ENCODE results near the gene ATG2A.
"Not testable (repeated sequence)": the region's sequence is repeated elsewhere in the genome, so short reads cannot be mapped to it uniquely, and the experiment has no call there.

Gene ATG2A

DNA sequence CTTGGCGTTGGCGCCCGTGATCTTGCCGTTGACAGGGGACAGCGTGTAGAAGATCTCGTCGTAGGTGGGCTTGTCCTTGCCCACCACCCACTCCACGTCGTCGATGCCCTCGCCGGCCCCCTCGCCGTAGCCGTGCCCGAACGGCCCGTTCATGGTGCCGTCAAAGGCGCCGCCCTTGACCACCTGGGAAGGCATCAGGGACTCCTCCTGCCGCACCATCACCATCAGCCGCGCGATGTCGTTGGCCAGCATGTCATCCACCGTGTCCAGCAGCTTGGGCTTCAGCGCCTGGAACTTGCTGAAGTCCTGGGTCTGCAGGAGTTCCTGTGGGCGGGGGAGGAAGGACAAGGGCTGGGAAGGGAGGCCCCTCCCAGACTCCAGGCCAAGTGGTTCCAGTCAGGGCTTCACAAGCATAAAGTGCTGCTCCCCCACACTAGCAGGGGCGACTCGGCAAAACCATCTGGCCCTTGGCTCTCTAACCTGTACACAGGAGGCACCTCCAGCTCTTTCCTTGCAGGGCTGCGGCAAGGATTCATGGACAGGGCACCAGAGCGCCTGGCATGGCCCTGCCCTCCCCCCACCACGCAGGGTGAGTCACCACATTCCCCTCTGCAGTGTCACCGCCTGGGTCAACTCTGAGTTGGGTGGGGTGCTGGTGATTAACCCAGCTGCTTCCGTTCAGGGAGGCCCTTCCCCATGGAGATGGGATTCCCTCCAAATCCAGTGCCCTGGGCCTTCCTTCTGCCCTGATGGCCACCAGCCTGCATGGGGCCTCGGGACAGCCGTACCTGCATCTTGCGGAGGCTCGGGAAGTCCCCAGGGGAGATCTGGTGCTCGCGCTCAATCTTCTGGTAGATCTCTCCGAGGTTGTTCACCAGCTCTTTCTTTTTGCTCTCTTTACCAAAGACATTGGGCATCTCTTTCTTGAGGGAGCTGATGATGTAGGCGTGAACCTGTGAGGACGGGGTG, 62.2 kb downstream of the ATG2A start:
- DNase-seq (ENCODE audit: low read depth in 2 of 2): no peak

DNA sequence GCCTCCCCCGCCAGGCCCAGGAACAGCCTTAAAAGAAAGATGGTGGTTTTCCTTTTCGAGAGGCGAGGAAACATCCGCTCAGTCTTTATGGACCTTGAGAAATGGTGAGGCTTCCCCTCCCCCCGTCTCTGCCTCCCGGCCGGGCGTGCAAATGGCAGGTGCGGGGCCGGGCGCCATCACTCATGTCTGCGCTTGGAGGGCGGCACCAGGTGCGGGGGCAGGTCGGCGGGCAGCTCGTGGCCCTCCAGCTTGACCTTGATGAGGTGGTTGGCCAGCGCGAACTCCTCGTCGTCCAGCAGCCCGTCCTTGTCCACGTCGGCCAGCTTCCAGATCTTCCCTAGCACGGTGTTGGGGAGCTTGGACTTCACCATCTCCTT, 62.9 kb downstream of the ATG2A start:
- no peak for DNase-seq (ENCODE audit: low read depth in 2 of 2)

DNA sequence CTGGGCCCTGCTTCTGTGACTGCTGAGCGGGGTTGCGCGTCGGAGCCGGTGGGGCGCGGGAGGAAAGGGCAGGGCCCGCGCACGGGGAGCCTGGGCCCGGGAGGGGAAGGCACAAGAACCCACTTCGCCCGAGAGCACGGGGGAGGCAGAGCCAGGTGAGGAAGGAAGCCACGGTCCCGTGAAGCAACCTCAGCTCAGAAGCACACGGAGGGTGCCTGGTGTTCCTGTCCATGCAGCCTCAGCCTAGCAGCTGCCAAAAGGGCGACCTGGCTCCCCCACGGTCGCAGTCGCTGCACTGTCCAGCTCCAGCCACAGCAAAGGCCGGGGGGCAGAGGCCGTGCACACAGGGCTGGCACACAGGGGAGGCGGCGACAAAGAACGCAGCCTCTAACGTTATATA, 63.3 kb downstream of the ATG2A start:
- no peak for DNase-seq (ENCODE audit: low read depth in 2 of 2)

DNA sequence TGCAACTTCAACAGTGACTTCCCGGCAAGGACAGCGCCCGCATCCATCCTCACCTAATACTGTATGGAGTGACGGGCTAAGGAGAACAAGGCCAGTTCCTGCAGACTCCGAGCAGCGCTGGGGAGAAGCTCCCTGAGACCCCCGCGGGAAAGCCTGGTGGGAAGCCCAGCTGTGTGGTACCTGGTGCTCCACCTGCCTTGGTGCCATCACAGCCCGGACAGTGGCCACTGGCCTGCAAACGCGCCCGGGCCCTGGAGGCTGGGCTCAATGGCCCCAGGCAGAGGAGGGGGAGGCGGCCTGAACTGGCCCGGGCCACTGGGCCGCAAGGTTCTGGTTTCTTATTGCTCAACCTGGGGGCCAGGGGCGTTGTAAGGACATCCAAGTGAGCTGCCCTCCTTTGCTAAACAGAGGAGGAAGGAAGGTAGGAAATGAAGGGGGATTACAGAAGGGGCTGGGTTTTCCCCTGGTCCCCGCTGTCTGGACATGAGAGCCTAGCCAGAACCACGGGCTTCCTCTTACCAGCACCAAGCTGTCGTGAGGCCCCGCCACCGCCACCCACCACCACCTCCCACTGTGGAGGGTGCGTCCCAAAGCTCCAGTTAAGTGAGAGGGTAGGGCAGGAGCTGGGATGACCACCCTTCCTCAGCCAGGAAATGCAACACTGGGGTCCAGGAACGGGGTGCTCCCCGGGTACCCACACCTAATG, 64.1 kb downstream of the ATG2A start:
- no peak for DNase-seq (ENCODE audit: low read depth in 2 of 2)

DNA sequence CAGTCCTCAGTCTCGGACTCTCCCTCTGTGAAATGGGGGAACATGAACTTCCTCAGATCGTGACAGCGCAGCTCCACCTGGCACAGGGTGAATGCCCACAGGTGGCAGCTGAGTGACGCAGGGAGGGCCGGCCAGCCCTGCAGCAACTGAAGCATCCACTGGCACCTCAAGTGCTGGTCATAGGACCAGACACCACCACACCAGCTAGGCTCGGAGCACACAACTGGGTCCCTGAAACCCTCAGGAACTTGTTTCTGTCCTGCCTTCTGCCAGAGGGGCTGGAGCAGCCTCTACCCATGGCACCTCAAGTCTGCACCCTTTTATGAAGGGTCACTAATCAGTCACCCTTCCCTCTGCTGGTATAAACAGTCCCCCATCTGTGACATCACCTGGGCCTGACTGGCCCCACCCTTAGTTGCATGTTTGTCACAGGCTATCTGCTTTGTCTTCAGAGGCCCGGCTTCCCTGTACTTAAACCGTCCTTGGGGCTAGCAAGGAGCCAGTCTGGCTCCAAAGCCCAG, 65.1 kb downstream of the ATG2A start:
- no peak for DNase-seq (ENCODE audit: low read depth in 2 of 2)

DNA sequence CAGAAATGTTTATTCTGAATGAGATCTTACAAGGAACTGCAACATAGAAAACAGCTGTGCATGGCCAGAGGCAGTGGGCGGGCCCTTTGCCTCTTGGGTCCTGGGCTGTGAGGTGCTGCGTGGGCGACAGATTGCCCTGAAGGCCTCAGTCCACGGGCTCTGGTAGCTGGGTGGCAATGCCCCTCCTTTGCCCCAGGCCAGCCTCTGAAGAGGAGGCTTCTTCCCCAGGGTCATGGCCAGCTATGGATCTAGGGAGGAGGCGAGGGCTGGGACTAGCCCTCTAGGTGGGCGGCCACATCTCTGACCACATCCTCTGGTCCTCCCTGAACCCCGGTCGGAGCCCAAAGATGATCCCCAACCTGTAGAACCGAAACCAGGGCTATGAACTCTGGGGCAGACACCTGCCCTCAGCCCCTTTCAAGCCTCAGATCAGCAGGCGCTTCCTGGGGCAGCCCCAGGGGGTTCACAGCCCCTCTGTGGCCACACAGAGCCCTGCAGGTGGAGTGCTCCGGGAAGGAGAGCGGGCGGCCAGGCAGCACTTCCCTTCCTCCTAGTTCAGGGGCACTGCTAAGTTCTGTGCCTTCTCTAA, 65.9 kb downstream of the ATG2A start:
- no peak for DNase-seq (ENCODE audit: low read depth in 2 of 2)

DNA sequence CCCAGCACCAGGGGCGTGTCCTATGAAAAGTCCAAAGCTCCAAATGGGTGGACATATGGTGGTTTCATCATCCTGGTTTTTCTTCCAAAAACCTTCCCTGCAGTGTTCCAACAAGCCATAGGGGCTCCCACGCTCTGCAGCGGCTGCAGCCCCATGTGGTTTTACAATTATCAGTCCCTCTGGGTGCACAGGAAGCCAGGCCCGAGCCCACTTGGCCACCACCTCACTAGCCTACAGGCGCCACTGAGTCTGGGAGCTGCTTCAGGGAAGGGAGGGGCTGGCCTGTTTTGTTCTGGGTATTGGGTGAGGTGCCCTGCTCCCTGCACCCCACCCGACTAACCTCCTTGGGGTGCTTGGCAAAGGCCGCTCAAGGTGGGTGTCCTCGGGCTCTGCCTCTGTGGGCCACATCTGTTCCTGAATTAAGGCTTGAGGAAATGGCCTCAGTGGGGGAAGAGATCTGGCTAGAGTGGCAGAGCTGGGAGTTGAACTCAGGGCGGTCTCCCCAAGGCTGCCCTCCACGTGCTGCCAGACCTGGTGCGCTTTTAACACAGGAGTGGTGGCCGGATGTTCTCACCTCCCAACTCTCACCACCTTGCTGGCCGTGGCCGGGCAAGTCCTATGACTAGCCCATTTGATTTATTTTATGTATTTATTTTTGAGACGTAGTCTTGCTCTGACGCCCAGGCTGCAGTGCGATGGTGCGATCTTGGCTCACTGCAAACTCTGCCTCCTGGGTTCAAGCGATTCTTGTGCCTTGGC, 67.2 kb downstream of the ATG2A start:
- DNase-seq (ENCODE audit: low read depth in 2 of 2): no peak

DNA sequence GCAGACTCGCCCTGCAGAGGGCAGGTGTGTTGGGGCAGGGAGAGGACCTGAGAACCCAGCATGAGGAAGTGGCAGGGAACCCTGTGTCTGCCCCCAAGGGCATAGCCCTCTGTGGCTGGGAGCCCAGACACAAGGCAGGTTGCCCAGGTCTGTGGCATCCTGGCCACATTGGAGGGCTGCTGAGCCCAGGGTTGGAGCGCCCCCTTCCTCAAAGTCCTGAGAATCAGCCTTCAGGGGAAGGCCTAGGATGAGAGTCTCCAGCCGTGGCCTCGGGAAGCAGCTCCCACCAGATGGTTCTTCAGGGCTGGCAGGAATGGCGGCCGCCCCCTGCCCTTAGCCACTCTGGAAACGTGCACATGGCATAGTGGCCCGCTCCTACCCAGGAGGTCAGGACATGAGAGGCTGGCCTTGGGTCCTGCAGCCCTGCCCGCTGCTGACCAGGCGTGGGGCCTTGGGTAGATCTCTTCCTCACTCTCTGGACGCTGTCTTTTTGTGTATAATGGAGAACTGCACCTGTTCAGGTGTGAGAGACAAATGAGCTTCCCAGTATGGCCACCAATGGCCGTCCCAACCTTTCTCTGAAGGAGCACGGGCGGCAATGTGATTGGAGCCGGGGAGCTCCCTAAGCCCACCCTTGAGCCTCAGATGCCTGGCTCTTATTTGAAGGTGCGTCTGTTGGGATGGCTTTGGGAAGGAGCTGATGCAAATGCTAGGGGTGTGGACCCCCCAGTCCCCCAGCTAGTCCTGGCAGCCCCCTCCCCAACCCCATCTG, 68.0 kb downstream of the ATG2A start:
- DNase-seq (ENCODE audit: low read depth in 2 of 2): no peak

DNA sequence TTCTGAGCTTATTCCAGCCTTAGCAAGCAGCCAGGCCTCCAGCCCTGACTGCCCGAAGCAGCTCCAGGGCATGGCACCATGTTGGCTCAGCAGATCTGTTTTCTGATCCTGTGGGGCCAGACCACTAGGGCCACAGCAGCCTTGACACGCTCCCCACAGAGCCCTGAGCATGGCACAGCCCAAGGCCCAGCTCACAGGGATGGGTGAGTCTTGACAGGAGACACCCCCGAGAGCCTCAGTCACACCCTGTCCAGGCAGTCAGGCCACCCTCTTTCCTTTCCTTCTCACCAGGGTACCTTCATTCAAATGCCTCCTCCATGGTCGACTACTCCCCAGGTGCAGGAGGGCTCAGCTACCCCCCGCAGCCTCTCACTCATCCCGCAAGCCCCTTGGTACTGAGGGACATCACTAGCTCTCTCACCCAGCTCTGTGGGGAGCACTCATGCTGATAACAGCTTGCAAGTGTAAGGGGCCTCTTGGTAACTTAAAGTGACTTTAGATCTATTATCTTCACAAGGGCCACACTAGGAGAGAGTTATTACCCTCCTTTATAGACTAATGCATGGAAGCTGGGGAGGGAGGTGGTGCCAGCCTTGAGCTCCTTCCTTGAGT, 68.7 kb downstream of the ATG2A start:
- no peak for DNase-seq (ENCODE audit: low read depth in 2 of 2)

DNA sequence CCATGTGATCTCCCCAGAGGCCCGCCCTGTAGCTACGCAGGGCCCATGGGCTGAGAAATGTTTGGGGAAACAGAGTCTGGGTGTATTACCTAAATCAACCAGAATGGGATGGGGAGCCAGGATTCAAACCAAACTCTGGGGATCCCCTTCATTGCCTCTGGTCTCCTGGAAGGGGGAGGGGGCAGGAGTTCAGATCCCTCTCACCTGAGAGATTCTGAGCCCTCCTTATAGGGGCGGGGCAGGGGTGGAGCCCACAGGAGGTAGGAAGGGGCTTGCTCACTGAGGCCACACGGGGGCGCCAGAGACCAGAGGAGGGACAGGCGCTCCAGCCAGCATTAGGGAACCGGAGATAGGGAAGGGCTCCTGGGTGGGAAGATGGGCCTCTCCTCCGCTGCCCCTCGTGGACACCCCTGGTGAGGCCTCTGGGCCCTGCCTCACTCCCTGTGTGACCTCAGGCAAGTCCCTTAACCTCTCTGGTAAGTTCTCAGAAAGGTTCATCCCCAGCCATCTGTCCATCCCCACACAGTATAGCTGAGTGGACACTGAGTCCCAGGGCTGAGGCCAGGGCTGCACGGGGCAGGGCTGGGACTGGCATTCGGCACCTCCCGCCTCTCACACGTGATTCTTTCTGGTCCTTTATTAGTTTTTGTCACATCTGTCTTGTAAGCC, 69.9 kb downstream of the ATG2A start:
- peak; percentile 70 to 80 for DNase-seq (ENCODE audit: low read depth in 2 of 2)

DNA sequence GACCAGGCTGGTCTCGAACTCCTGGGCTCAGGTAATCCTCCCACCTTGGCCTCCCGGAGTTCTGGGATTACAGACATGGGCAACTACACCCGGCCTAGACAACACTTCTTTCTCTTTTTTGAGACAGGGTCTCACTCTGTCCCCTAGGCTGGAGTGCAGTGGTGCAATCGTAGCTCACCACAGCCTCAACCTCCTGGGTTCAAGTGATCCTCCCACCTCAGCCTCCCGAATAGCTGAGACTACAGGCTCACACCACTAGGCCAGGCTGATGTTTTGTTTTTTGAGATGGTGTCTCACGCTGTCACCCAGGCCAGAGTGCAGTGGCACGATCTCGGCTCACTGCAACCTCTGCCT, 71.3 kb downstream of the ATG2A start:
- not testable (repeated sequence) for DNase-seq (ENCODE audit: low read depth in 2 of 2)

DNA sequence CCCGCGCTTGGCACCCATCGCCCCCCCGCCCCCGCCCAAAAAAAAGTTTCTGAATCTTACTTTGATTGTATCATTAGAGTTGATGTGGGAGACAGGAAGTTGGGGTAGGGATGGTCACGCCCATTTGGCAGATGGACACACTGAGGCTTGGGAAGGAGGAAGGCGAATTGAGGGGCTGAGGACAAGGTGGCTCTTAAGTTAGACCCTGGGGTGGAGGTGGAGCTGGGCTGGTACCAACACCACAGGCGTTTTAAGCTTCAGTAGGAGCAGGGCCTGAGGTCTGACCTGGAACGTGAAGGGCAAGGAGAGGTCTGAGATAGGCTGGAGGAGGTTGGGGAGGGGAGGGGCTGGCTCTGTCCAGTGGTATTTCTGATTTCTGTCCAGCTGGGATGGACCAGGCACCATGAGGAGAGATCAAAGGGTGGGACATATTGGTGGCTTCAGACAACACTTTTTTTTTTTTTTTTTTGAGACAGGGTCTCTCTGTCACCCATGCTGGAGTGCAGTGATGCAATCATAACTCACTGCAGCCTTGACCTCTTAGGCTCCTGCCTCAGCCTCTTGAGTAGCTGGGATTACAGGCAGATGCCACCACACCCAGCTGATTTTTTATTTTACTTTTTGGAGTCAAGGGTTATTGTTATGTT, 71.8 kb downstream of the ATG2A start:
- no peak for DNase-seq (ENCODE audit: low read depth in 2 of 2)
